HG02759 (cell line): ENCODE data around the gene CELF3.
"Not testable (repeated sequence)": the region's sequence is repeated elsewhere in the genome, so short reads cannot be mapped to it uniquely, and the experiment has no call there.

Experiments used
- ATAC-seq: cut with Tn5 transposase; IDR thresholded peaks from one replicate; pipeline ENCODE4 v1.9.1; 2021; ENCODE audit warnings: mild to moderate bottlenecking, moderate library complexity; ENCODE audit not compliant: unreplicated experiment

CELF3 gene

GRCh38 chr1:151704246-151704645 lies 12.4 kb downstream of the CELF3 start:
- ATAC-seq, result no peak

GRCh38 chr1:151703813-151704212 lies 12.8 kb downstream of the CELF3 start:
- no peak for ATAC-seq

GRCh38 chr1:151702936-151703335 lies 13.7 kb downstream of the CELF3 start:
- no peak for ATAC-seq

GRCh38 chr1:151701515-151701914 lies 15.1 kb downstream of the CELF3 start:
- no peak for ATAC-seq

- ATAC-seq, result no peak
Measured at GRCh38 chr1:151693057-151693651, 23.4 kb downstream of the CELF3 start.

- ATAC-seq, result no peak
Measured at GRCh38 chr1:151692226-151692625, 24.4 kb downstream of the CELF3 start.

- ATAC-seq, result no peak
Measured at GRCh38 chr1:151689494-151689893, 27.1 kb downstream of the CELF3 start.

GRCh38 chr1:151686561-151686960 lies 30.0 kb downstream of the CELF3 start:
- ATAC-seq, result no peak

- ATAC-seq, result no peak
Measured at GRCh38 chr1:151684128-151684527, 32.5 kb downstream of the CELF3 start.

- not testable (repeated sequence) for ATAC-seq
Measured at GRCh38 chr1:151682901-151683300, 33.7 kb downstream of the CELF3 start.

- no peak for ATAC-seq
Measured at GRCh38 chr1:151681923-151682322, 34.7 kb downstream of the CELF3 start.

- no peak for ATAC-seq
Measured at GRCh38 chr1:151680826-151681225, 35.8 kb downstream of the CELF3 start.

GRCh38 chr1:151680391-151680790 lies 36.2 kb downstream of the CELF3 start:
- ATAC-seq, result no peak

GRCh38 chr1:151673407-151673806 lies 43.2 kb downstream of the CELF3 start:
- ATAC-seq, result no peak

- not testable (repeated sequence) for ATAC-seq
Measured at GRCh38 chr1:151670036-151670675, 46.4 kb downstream of the CELF3 start.

GRCh38 chr1:151668090-151668489 lies 48.5 kb downstream of the CELF3 start:
- no peak for ATAC-seq

GRCh38 chr1:151661751-151662150 lies 54.9 kb downstream of the CELF3 start:
- ATAC-seq, result no peak

- ATAC-seq, result no peak
Measured at GRCh38 chr1:151655371-151655770, 61.2 kb downstream of the CELF3 start.

GRCh38 chr1:151653397-151653796 lies 63.2 kb downstream of the CELF3 start:
- no peak for ATAC-seq
